CD4-positive, CD25-positive, alpha-beta regulatory T cell (primary cell): ENCODE data around the gene MYLIP. TPM values are rescaled to one million over a fixed set of nuclear protein-coding genes. Genes with fewer than 3 reads are reported as not detected.

Experiments
- ATAC-seq, 2 donors: fragments of 150-1000 bp; cut with Tn5 transposase; one replicate each; pipeline ENCODE4 v1.10.0; 2021; ENCODE audit warnings: low read depth in 2 of 2, moderate number of reproducible peaks in 2 of 2, moderate library complexity in 1 of 2
- DNase-seq, 3 donors: peaks; one replicate each; pipeline versions ENCODE4 v3.0.0 to v3.0.0-alpha.2; 2012 to 2022; ENCODE audit warnings: mixed read lengths in 1 of 3
- H3K27ac ChIP-seq: one replicate; pipeline ENCODE4 v1.7.0; 2013; ENCODE audit warnings: mild to moderate bottlenecking, low read length; ENCODE audit not compliant: insufficient read depth, poor library complexity, severe bottlenecking
- H3K27me3 ChIP-seq: one replicate; pipeline ENCODE4 v1.7.0; 2013; ENCODE audit warnings: low read length; ENCODE audit not compliant: control insufficient read depth, insufficient read depth
- H3K36me3 ChIP-seq: one replicate; pipeline ENCODE4 v1.7.0; 2013; ENCODE audit warnings: mild to moderate bottlenecking, low read length, moderate library complexity; ENCODE audit not compliant: control insufficient read depth, insufficient read depth
- H3K4me1 ChIP-seq: 2 replicates; pipeline ENCODE4 v1.7.0; 2013; ENCODE audit warnings: mild to moderate bottlenecking, low read length; ENCODE audit not compliant: insufficient read depth, control insufficient read depth, poor library complexity, severe bottlenecking
- H3K4me3 ChIP-seq: one replicate; pipeline ENCODE4 v1.7.0; 2013; ENCODE audit warnings: low read depth, mild to moderate bottlenecking, low read length, moderate library complexity
- H3K9me3 ChIP-seq, 2 experiments: 1 replicate in 1 of 2; 2 replicates in 1 of 2; pipeline ENCODE4 v1.7.0; 2013; ENCODE audit warnings: low read length in 2 of 2, mild to moderate bottlenecking in 1 of 2, moderate library complexity in 1 of 2; ENCODE audit not compliant: control insufficient read depth in 2 of 2
- H3K27ac Mint-ChIP-seq, 3 donors: one replicate each; pipeline ENCODE4 v1.8.0; 2020 to 2022; ENCODE audit warnings: mild to moderate bottlenecking in 3 of 3, mixed read lengths in 3 of 3, moderate library complexity in 2 of 3
- H3K27me3 Mint-ChIP-seq: one replicate; pipeline ENCODE4 v1.8.0; 2022; ENCODE audit warnings: mild to moderate bottlenecking, mixed read lengths
- H3K36me3 Mint-ChIP-seq: one replicate; pipeline ENCODE4 v1.8.0; 2020; ENCODE audit warnings: mixed read lengths
- H3K4me1 Mint-ChIP-seq, 4 donors: one replicate each; pipeline ENCODE4 v1.8.0; 2020 to 2022; ENCODE audit warnings: mixed read lengths in 4 of 4, mild to moderate bottlenecking in 1 of 4
- H3K4me3 Mint-ChIP-seq, 4 donors: one replicate each; pipeline ENCODE4 v1.8.0; 2020 to 2022; ENCODE audit warnings: mild to moderate bottlenecking in 4 of 4, mixed read lengths in 4 of 4, moderate library complexity in 3 of 4
- H3K9me3 Mint-ChIP-seq, 7 donors: one replicate each; pipeline ENCODE4 v1.8.0; 2020 to 2022; ENCODE audit warnings: mixed read lengths in 7 of 7, mild to moderate bottlenecking in 3 of 7, moderate library complexity in 2 of 7
- polyA plus RNA-seq, 4 donors: library from polyadenylated mRNA; unstranded; fragments of 300-500 nt; fragmentation: Illumina TruSeq; gene quantifications; one replicate each; pipeline ENCODE4 v1.2.3, GENCODE V29; 2021
- total RNA-seq: library from RNA; stranded (reverse); gene quantifications from one replicate; pipeline ENCODE4 v1.2.3, GENCODE V29; 2022

MYLIP gene
- total and polyA plus RNA-seq, 5 donors from 2014 or later: 62.4 to 236 (median 74.3) TPM

GRCh38 chr6:16108921-16109658 is 19.8 kb upstream of the MYLIP start:
- DNase-seq (no peak), ATAC-seq (no peak)
- Mint-ChIP-seq H3K27ac (no peak overlapping the region), H3K4me1 (no peaks in the 10 kb centered on the region), H3K9me3 (peaks cover 0 to 6% (median 0%) of the 10 kb centered on the region in 7 donors), H3K27me3 (peaks cover 7% of the 10 kb centered on the region), H3K4me3 (no peak overlapping the region), H3K36me3 (no peaks in the 10 kb centered on the region)
- no peaks in the 10 kb centered on the region for H3K36me3 ChIP-seq
- H3K27me3 ChIP-seq: peaks cover 4% of the 10 kb centered on the region
- H3K9me3 ChIP-seq: no peaks in the 10 kb centered on the region
- H3K4me1 ChIP-seq: no peaks in the 10 kb centered on the region
- H3K4me3 ChIP-seq: no peak overlapping the region
- no peak overlapping the region for H3K27ac ChIP-seq

- H3K27ac Mint-ChIP-seq: no peak overlapping the region
- no peaks in the 10 kb centered on the region for H3K4me1 ChIP-seq
- ATAC-seq: no peak
- H3K27me3 ChIP-seq: peaks cover 4% of the 10 kb centered on the region
- no peaks in the 10 kb centered on the region for H3K36me3 ChIP-seq
- no peaks in the 10 kb centered on the region for H3K36me3 Mint-ChIP-seq
- DNase-seq: no peak
- no peak overlapping the region for H3K27ac ChIP-seq
- H3K27me3 Mint-ChIP-seq: peaks cover 8% of the 10 kb centered on the region
- peaks cover 0 to 6% (median 0%) of the 10 kb centered on the region in 7 donors for H3K9me3 Mint-ChIP-seq
- H3K4me3 ChIP-seq: no peak overlapping the region
- H3K4me3 Mint-ChIP-seq: no peak overlapping the region
- no peaks in the 10 kb centered on the region for H3K9me3 ChIP-seq
- H3K4me1 Mint-ChIP-seq: no peaks in the 10 kb centered on the region
Measured at GRCh38 chr6:16109659-16110305, 19.1 kb upstream of the MYLIP start.

GRCh38 chr6:16118825-16119224 is 10.1 kb upstream of the MYLIP start:
- Histone ChIP-seq H3K4me3 (no peak overlapping the region), H3K36me3 (no peaks in the 10 kb centered on the region), H3K27me3 (peaks cover 17% of the 10 kb centered on the region), H3K27ac (no peak overlapping the region), H3K9me3 (no peaks in the 10 kb centered on the region), H3K4me1 (no peaks in the 10 kb centered on the region)
- H3K4me3 Mint-ChIP-seq: no peak overlapping the region
- no peak for ATAC-seq
- no peak overlapping the region for H3K27ac Mint-ChIP-seq
- H3K36me3 Mint-ChIP-seq: no peaks in the 10 kb centered on the region
- no peak for DNase-seq
- no peaks in the 10 kb centered on the region for H3K4me1 Mint-ChIP-seq
- H3K27me3 Mint-ChIP-seq: peaks cover 63% of the 10 kb centered on the region
- peaks cover 0 to 1% (median 0%) of the 10 kb centered on the region in 7 donors for H3K9me3 Mint-ChIP-seq

GRCh38 chr6:16121339-16121738 is 7.5 kb upstream of the MYLIP start:
- H3K4me3 ChIP-seq: no peak overlapping the region
- no peaks in the 10 kb centered on the region for H3K4me1 ChIP-seq
- H3K4me1 Mint-ChIP-seq: no peaks in the 10 kb centered on the region
- peaks cover 30% of the 10 kb centered on the region for H3K27me3 ChIP-seq
- H3K27ac Mint-ChIP-seq: no peak overlapping the region
- peaks cover 63% of the 10 kb centered on the region for H3K27me3 Mint-ChIP-seq
- H3K9me3 Mint-ChIP-seq: peaks cover 0 to 1% (median 0%) of the 10 kb centered on the region in 7 donors
- H3K36me3 ChIP-seq: no peaks in the 10 kb centered on the region
- ATAC-seq: no peak
- H3K4me3 Mint-ChIP-seq: no peak overlapping the region
- no peak for DNase-seq
- no peaks in the 10 kb centered on the region for H3K36me3 Mint-ChIP-seq
- no peaks in the 10 kb centered on the region for H3K9me3 ChIP-seq
- H3K27ac ChIP-seq: no peak overlapping the region

GRCh38 chr6:16122197-16122596 is 6.7 kb upstream of the MYLIP start:
- peaks cover 33% of the 10 kb centered on the region for H3K27me3 ChIP-seq
- no peaks in the 10 kb centered on the region for H3K9me3 ChIP-seq
- DNase-seq: no peak
- no peak overlapping the region for H3K4me3 Mint-ChIP-seq
- no peak for ATAC-seq
- no peaks in the 10 kb centered on the region for H3K36me3 ChIP-seq
- no peaks in the 10 kb centered on the region for H3K36me3 Mint-ChIP-seq
- H3K27ac ChIP-seq: no peak overlapping the region
- H3K4me1 ChIP-seq: no peaks in the 10 kb centered on the region
- H3K27me3 Mint-ChIP-seq: peaks cover 61% of the 10 kb centered on the region
- no peaks in the 10 kb centered on the region for H3K4me1 Mint-ChIP-seq
- no peak overlapping the region for H3K4me3 ChIP-seq
- H3K9me3 Mint-ChIP-seq: peaks cover 0 to 2% (median 0%) of the 10 kb centered on the region in 7 donors
- H3K27ac Mint-ChIP-seq: no peak overlapping the region

- H3K9me3 ChIP-seq: no peaks in the 10 kb centered on the region
- ATAC-seq (no peak), DNase-seq (no peak)
- H3K4me3 ChIP-seq: no peak overlapping the region
- Mint-ChIP-seq H3K4me3 (no peak overlapping the region), H3K27ac (no peak overlapping the region), H3K4me1 (peaks cover 0 to 11% (median 5%) of the 10 kb centered on the region in 4 donors), H3K9me3 (peaks cover 0 to 2% (median 0%) of the 10 kb centered on the region in 7 donors), H3K27me3 (peaks cover 56% of the 10 kb centered on the region), H3K36me3 (no peaks in the 10 kb centered on the region)
- H3K4me1 ChIP-seq: peaks cover 10% of the 10 kb centered on the region
- peaks cover 32% of the 10 kb centered on the region for H3K27me3 ChIP-seq
- no peak overlapping the region for H3K27ac ChIP-seq
- H3K36me3 ChIP-seq: no peaks in the 10 kb centered on the region
Measured at GRCh38 chr6:16124198-16125180, 4.4 kb upstream of the MYLIP start.

GRCh38 chr6:16126056-16126455 is 2.8 kb upstream of the MYLIP start:
- Histone ChIP-seq H3K27ac (no peak overlapping the region), H3K9me3 (no peaks in the 10 kb centered on the region), H3K4me3 (no peak overlapping the region), H3K36me3 (no peaks in the 10 kb centered on the region), H3K4me1 (peaks cover 20% of the 10 kb centered on the region), H3K27me3 (peaks cover 29% of the 10 kb centered on the region)
- DNase-seq (no peak), ATAC-seq (no peak)
- H3K36me3 Mint-ChIP-seq: no peaks in the 10 kb centered on the region
- no peak overlapping the region for H3K27ac Mint-ChIP-seq
- H3K9me3 Mint-ChIP-seq: peaks cover 0 to 2% (median 0%) of the 10 kb centered on the region in 7 donors
- peaks cover 52% of the 10 kb centered on the region for H3K27me3 Mint-ChIP-seq
- H3K4me1 Mint-ChIP-seq: peaks cover 3 to 16% (median 10%) of the 10 kb centered on the region in 4 donors
- H3K4me3 Mint-ChIP-seq: no peak overlapping the region
